ENCODE results near the gene GFRA1.

DNA sequence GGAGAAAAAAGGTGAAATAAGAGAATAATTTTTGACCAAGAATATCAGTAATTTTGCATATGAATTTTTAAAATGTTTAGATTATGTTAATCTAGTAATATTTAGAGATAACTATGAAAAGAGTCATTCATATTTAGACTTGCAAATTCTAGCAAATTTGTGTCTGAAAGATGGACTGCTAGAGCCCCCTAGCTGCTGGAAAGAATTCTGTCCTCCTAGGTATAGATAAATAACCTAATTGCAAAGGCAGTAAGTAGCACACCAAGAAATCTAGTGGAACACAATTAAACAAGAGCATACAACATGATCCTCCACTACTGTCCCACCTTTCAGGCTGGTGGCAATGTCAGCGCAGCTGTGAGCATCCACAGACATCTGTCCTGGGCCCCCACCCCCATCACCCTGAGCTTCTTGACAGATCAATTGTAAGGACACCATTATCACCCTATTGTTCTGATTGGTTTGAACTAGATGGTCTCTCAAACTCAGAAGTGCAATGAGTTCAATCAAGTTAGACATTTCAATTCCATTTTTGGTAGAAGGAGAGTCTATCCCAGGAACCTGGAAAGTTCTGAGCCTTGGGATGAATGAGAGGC, 15.0 kb upstream of the GFRA1 start:
- TF ChIP-seq, protein P1, sequence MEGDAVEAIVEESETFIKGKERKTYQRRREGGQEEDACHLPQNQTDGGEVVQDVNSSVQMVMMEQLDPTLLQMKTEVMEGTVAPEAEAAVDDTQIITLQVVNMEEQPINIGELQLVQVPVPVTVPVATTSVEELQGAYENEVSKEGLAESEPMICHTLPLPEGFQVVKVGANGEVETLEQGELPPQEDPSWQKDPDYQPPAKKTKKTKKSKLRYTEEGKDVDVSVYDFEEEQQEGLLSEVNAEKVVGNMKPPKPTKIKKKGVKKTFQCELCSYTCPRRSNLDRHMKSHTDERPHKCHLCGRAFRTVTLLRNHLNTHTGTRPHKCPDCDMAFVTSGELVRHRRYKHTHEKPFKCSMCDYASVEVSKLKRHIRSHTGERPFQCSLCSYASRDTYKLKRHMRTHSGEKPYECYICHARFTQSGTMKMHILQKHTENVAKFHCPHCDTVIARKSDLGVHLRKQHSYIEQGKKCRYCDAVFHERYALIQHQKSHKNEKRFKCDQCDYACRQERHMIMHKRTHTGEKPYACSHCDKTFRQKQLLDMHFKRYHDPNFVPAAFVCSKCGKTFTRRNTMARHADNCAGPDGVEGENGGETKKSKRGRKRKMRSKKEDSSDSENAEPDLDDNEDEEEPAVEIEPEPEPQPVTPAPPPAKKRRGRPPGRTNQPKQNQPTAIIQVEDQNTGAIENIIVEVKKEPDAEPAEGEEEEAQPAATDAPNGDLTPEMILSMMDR (IDR thresholded peaks at IDR 0.05) = peak; percentile 11 to 69 (median 68)
- TF ChIP-seq EP300 (IDR thresholded peaks at IDR 0.05) = no peak
- TF ChIP-seq POLR2A (IDR thresholded peaks at IDR 0.05) = no peak
- TF ChIP-seq POLR2AphosphoS5 (IDR thresholded peaks at IDR 0.05) = no peak
